ENCODE results near the gene PPP1R2.

PPP1R2 gene

GRCh38 chr3:195468391-195468776 lies 74.7 kb downstream of the PPP1R2 start:
- WGBS, 2 experiments: 87 to 91% methylated on average over 4 of the region's 4 CpGs
- Histone ChIP-seq H3K9me3 (ENCODE audit: control insufficient read depth, low read length) (no peaks in the 10 kb centered on the region), H3K27ac (ENCODE audit: insufficient read depth, low read depth, low read length, poor library complexity, severe bottlenecking) (no peak overlapping the region), H3K4me1 (ENCODE audit: control insufficient read depth, insufficient read depth, low read length) (no peaks in the 10 kb centered on the region), H3K36me3 (ENCODE audit: control insufficient read depth, insufficient read depth, low read length) (no peaks in the 10 kb centered on the region), H3K4me3 (ENCODE audit: insufficient read depth, low read depth, low read length) (no peak overlapping the region), H3K27me3 (ENCODE audit: control insufficient read depth, insufficient read depth, low read length, poor library complexity, severe bottlenecking) (no peaks in the 10 kb centered on the region)

GRCh38 chr3:195467641-195468390 lies 75.3 kb downstream of the PPP1R2 start:
- Histone ChIP-seq H3K4me1 (ENCODE audit: control insufficient read depth, insufficient read depth, low read length) (no peaks in the 10 kb centered on the region), H3K9me3 (ENCODE audit: control insufficient read depth, low read length) (no peaks in the 10 kb centered on the region), H3K4me3 (ENCODE audit: insufficient read depth, low read depth, low read length) (no peak overlapping the region), H3K27me3 (ENCODE audit: control insufficient read depth, insufficient read depth, low read length, poor library complexity, severe bottlenecking) (no peaks in the 10 kb centered on the region), H3K27ac (ENCODE audit: insufficient read depth, low read depth, low read length, poor library complexity, severe bottlenecking) (no peak overlapping the region), H3K36me3 (ENCODE audit: control insufficient read depth, insufficient read depth, low read length) (no peaks in the 10 kb centered on the region)
- WGBS, 2 experiments: 90 to 99% methylated on average over 5 of the region's 5 CpGs

- no peak overlapping the region for H3K27ac ChIP-seq (ENCODE audit: insufficient read depth, low read depth, low read length, poor library complexity, severe bottlenecking)
- H3K4me1 ChIP-seq (ENCODE audit: control insufficient read depth, insufficient read depth, low read length): no peaks in the 10 kb centered on the region
- 92 to 97% methylated on average over 4 of the region's 4 CpGs for WGBS, 2 experiments
- H3K4me3 ChIP-seq (ENCODE audit: insufficient read depth, low read depth, low read length): no peak overlapping the region
- H3K36me3 ChIP-seq (ENCODE audit: control insufficient read depth, insufficient read depth, low read length): no peaks in the 10 kb centered on the region
- H3K27me3 ChIP-seq (ENCODE audit: control insufficient read depth, insufficient read depth, low read length, poor library complexity, severe bottlenecking): no peaks in the 10 kb centered on the region
- no peaks in the 10 kb centered on the region for H3K9me3 ChIP-seq (ENCODE audit: control insufficient read depth, low read length)
Measured at GRCh38 chr3:195466251-195466650, 76.9 kb downstream of the PPP1R2 start.

Measured in ectodermal cell (in vitro differentiated cells).